Measurements from ENCODE around the gene POU4F2. TPM values are rescaled to one million over a fixed set of nuclear protein-coding genes. Genes with fewer than 3 reads are reported as not detected.
"Not testable (repeated sequence)": the region's sequence is repeated elsewhere in the genome, so short reads cannot be mapped to it uniquely, and the experiment has no call there.

POU4F2 gene
- total RNA-seq, 2 donors from 2014 or later: not detected

DNA sequence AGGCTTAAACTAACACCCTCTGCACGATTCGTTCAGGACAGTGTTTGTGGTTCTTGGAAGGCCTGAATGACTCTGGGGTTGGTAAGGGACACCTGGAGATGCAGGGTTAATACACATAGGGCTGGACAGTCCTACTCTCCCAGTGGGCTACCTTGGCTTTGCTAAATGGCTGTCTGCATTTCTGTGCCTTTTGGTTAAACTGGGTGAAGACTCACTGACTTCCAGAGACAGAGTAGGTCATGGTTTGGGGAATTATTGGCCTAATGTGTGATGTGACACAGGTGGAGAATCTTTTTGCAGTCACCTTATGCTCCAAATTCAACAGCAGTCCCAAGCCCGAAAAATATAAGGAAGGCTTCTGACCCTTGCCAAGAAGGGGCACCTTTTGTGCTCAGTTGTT is 10.5 kb downstream of the POU4F2 start:
- DNase-seq: no peak
- ATAC-seq: no peak
- intact Hi-C loops (cut with DNase I): no loop called here

DNA sequence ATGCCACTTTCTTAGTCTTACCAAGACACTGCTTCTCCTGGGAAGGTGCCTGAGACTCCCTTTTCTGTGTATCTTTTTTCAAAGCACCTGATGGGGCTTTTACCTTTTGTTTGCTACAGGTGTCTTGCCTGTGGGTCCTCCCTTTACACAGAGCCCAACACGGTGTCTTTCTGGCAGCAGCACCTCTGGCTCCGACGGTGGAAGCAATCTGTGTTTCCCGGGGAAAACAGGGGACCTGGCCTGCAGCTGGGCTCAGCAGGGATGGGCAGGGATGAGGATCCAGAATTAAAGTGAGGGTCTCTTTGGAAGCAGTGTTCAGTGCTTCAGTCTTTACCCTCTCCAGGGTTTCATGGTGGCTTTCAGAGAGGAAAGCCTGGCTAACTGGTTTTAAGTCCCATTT is 11.3 kb downstream of the POU4F2 start:
- intact Hi-C loops (cut with DNase I): no loop called here

GRCh38 chr4:146654687-146655520 is 16.2 kb downstream of the POU4F2 start:
- DNase-seq: peak; percentile 19
- peak; percentile 55 to 59 for ATAC-seq
- intact Hi-C loops (cut with DNase I): no loop called here

More for the DNA sequence above, 11.3 kb downstream of the POU4F2 start:
- no peak for DNase-seq
- ATAC-seq: no peak

- intact Hi-C loops (cut with DNase I): no loop called here
- DNase-seq (no peak), ATAC-seq (no peak)
These were observed 16.8 kb downstream of the POU4F2 start for GRCh38 chr4:146655521-146655856.

- ATAC-seq: no peak
These were observed 22.7 kb downstream of the POU4F2 start for GRCh38 chr4:146661367-146661766.

DNA sequence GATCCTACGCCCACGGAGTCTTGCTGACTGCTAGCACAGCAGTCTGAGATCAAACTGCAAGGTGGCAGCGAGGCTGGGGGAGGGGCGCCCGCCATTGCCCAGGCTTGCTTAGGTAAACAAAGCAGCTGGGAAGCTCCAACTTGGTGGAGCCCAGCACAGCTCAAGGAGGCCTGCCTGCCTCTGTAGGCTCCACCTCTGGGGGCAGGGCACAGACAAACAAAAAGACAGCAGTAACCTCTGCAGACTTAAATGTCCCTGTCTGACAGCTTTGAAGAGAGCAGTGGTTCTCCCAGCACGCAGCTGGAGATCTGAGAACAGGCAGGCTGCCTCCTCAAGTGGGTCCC is 25.2 kb downstream of the POU4F2 start:
- DNase-seq; ATAC-seq; intact Hi-C loops (cut with DNase I): not testable (repeated sequence)

More at GRCh38 chr4:146661367-146661766, 22.7 kb downstream of the POU4F2 start:
- intact Hi-C loops (cut with DNase I): no loop called here
- no peak for DNase-seq

- DNase-seq (no peak), ATAC-seq (no peak)
- intact Hi-C loops (cut with DNase I): no loop called here
These were observed 36.3 kb downstream of the POU4F2 start for GRCh38 chr4:146674829-146675570.

Other genes with a start within 250 kb of the POU4F2 start
- gene SLC10A7, start 117.0 kb upstream of the POU4F2 start, total RNA-seq: 1 to 10 TPM; 6.8 TPM

All from left cardiac atrium (tissue), 4 donors.